ENCODE results near the gene CAPN15.

Gene CAPN15

GRCh38 chr16:583815-584591 lies 56.5 kb downstream of the CAPN15 start:
- H3K4me3 ChIP-seq (ENCODE audit: low read length) = no peak overlapping the region
- no peak for TF ChIP-seq CTCF (conservative IDR thresholded peaks at IDR 0.05; ENCODE audit: low read depth, low read length)
- DNase-seq (ENCODE audit: low read depth) = no peak

DNA sequence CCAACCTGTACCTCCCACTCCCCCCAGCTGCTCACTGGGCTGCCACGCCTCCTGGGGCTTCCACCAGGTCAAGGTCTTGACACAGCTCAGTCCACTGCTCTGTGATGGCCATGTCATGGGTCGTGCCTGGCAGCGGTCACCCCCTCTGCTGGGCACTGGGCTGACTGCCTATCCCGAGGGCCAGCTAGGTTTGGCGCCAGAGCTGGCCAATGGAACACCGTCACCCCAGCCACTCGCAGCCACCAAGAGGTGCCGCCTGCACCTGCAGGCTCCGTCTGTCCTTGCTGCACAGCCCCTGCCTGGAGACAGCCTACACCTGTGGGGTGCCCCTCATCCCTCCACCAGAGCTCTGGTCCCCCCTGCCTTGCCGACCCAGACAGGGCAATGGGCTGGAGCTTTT lies 57.8 kb downstream of the CAPN15 start:
- no peak for DNase-seq (ENCODE audit: low read depth)
- TF ChIP-seq CTCF (conservative IDR thresholded peaks at IDR 0.05; ENCODE audit: low read depth, low read length) = peak; percentile 2
- no peak overlapping the region for H3K4me3 ChIP-seq (ENCODE audit: low read length)

DNA sequence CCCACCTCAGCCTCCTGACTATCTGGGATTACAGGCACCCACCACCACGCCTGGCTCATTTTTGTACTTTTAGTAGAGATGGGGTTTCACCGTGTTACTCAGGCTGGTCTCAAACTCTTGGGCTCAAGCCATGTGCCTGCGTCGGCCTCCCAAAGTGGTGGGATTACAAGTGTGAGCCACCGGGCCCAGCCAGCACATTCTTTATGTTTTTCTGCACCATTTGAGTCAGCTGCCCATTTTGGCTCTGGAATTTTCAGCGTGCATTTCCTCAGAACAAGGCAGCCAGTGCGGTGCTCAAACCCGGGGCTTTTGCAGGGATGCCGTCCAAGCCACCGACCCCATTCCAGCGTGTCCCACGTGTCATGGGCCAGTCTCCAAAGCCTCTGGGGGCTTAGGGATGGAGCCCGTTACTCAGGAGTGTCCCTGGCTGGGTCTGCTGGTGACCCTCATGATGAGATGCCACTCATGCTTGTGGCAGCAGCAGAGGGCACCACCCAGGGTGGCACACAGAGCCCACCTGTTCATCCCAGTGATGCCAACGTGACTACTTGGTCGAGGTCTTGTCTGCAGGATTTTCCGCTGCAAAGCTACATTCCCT lies 58.6 kb downstream of the CAPN15 start:
- no peak for DNase-seq (ENCODE audit: low read depth)
- TF ChIP-seq CTCF (conservative IDR thresholded peaks at IDR 0.05; ENCODE audit: low read depth, low read length) = no peak
- no peak overlapping the region for H3K4me3 ChIP-seq (ENCODE audit: low read length)

DNA sequence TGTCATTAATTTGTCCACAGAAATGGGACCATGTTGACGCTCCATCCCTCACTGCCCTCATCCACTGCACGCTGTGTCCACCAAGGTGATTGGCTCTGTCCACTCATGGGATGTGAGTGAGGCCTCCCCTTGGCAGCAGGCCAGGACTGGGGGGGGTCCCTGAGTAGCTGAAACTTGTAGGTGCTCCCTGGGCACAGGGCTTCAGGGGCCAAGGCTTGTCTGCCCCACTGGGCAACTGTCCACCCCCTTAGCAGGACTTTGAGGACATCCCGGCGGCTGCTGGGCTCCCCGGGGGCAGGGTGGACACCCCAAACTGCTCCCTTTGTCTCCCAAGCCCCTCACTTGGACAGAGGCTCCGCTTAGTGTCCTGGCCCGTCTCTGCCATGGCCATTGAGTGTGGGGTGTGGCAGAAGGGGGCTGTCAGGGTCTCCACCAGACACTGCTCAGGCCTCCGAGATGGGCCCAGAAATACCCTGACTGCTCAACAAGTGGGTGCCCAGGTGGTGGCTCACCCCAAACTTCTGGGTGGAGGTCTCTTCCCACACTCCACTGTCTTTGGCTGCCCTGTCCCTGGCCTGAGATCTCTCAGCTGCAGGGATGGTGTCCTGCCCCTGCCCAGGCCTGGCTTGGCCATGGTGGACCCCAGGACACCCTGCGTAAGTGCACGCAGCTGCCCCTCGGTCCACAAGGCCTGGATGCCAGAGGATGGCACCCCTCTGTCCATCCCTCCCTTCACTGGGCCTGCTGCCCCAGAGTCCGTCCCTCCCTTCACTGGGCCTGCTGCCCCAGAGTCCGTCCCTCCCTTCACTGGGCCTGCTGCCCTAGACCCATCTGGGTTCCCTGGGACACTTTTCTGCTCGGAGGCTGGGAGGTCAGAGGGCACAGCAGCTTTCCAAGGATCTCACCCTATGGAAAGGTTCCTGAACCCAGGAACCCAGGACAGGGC lies 59.4 kb downstream of the CAPN15 start:
- no peak for TF ChIP-seq CTCF (conservative IDR thresholded peaks at IDR 0.05; ENCODE audit: low read depth, low read length)
- no peak overlapping the region for H3K4me3 ChIP-seq (ENCODE audit: low read length)
- no peak for DNase-seq (ENCODE audit: low read depth)

DNA sequence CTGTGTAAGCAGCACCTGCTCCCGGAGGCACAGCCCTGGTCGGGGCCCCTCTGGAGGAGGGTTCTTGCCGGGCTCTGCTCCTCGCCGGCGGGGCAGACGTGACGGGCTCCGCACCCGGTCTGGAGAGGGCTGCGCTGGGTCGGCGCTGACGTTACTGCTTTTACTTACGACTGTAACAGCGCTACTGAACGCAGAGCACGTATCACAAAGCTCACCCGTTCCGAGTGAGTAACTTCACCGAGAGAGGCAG lies 61.1 kb downstream of the CAPN15 start:
- TF ChIP-seq CTCF (conservative IDR thresholded peaks at IDR 0.05; ENCODE audit: low read depth, low read length) = no peak
- peak overlapping the region; percentile 76 for H3K4me3 ChIP-seq (ENCODE audit: low read length)
- DNase-seq (ENCODE audit: low read depth) = no peak

DNA sequence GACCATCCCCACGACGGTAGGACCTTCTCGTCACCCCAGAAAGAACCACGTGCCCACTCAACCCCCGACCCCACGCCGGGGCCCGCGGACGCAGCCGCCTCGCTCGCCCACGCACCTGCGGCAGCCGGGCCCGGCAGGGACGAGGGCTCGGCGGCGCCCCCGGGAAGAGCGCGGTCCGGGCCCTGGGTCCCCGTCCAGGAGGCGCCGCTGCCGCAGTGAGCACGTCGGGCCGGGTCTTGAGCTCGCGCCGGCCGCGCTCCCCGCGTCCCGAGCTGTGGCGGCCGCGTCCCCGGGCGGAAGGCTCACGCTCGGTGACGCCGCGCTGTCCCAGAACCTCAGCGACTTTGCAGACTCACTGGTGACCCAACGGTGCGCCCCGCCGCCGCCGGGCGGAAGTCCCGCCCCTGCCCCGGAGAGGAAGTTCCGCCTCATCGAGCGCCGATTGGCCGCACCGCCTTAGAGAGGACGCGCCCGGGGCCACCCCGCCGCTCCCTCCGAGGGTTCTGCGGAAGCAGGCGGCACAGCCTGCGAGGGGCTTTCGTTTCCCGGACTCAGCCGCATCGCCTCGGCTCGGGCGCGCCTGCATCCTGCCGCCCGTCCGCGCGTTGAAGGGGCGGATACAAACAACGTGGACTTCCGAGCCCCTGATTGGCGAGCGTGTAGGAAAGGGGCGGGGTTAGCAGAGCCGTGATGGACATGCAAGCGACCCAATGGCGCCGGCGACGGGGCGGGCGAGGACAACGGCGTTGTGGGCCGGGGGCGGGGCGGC lies 61.6 kb downstream of the CAPN15 start:
- no peak for TF ChIP-seq CTCF (conservative IDR thresholded peaks at IDR 0.05; ENCODE audit: low read depth, low read length)
- H3K4me3 ChIP-seq (ENCODE audit: low read length) = peak overlapping the region; percentile 76
- DNase-seq (ENCODE audit: low read depth) = peak; percentile 72

Measured in retinal pigment epithelial cell (primary cell).